Measurements from ENCODE around the gene GMIP. TPM values are rescaled to one million over a fixed set of nuclear protein-coding genes. Genes with fewer than 3 reads are reported as not detected.
A peak's percentile ranks its signal among the peaks of the same experiment; 100 is the strongest.

GMIP gene
- total RNA-seq, 2 donors from 2014 or later: 3.6 to 20.1 TPM

DNA sequence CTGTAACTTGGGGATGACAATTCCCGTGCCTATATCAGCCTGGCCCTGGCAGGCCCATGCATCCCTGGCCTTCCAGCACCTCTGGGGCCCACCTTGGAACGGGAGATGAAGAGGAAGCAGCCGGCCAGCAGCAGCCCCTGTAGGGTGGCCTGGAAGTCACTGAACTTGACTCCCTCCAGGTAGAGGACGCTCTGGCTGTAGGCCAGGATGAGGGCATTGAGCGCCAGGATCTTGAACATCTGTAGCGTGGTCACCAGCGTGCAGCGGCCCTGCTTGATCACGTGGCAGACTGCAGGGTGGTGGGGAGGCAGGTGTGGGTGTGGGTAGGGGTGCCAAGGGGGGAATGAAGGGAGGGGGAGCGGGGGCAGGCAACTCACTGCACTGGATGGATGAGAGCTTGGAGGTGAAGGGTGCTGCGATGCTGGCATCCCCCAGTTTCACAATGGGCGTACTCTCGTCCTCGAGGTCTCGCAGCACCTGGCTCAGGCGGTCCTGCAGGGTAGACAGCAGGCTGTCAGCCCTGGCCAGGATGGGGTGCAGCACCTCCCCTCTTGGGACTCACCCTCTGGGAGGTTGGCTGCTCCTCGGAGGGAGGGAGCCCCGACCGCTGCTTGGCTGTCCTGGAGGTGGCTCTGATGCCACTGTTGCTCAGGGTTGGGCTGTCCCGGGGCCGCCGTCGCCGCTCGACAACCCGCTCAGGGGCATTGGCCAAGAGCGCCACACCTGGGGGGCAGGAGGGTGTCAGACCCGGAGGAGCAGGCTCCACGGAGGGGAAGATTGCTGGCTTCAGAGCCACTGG is 3.8 kb upstream of the GMIP start:
- no peak for DNase-seq
- peaks cover 11 to 34% of the 10 kb centered on the region in 2 donors for H3K36me3 ChIP-seq (replicated peaks in 1 of 2; ENCODE audit: insufficient read depth in 1 of 2, low read depth in 2 of 2)

GRCh38 chr19:19645233-19645870 is 1.9 kb upstream of the GMIP start:
- H3K27ac ChIP-seq: no peak overlapping the region
- intact Hi-C loops (cut with DNase I): loop anchor here (5.0 kb wide), 1 partner anchor 118 kb away; the partner anchor contains the start of gene YJEFN3
- peaks cover 11 to 26% of the 10 kb centered on the region in 2 donors for H3K36me3 ChIP-seq (replicated peaks in 1 of 2; ENCODE audit: insufficient read depth in 1 of 2, low read depth in 2 of 2)
- H3K4me1 ChIP-seq: peaks cover 14% of the 10 kb centered on the region
- DNase-seq: no peak
- WGBS, 2 donors: 92% methylated on average over 11 of the region's 17 CpGs; no CpG with 5 or more reads in 1 of the 2 donors
- no peak for ATAC-seq
- no peaks in the 10 kb centered on the region for H3K9me3 ChIP-seq
- no peak overlapping the region for H3K4me3 ChIP-seq
- no peaks in the 10 kb centered on the region for H3K27me3 ChIP-seq
- TF ChIP-seq CTCF (IDR thresholded peaks at IDR 0.05) (no peak), POLR2A (IDR thresholded peaks at IDR 0.05) (no peak)

More for the DNA sequence above, 3.8 kb upstream of the GMIP start:
- WGBS, 2 donors: 90 to 93% methylated on average over 5 to 25 of the region's 29 CpGs
- no peak overlapping the region for H3K27ac ChIP-seq
- no peak for ATAC-seq
- intact Hi-C loops (cut with DNase I): loop anchor here (5.0 kb wide), 1 partner anchor 120 kb away; the partner anchor contains the start of gene YJEFN3
- H3K9me3 ChIP-seq: no peaks in the 10 kb centered on the region
- peaks cover 14% of the 10 kb centered on the region for H3K4me1 ChIP-seq
- TF ChIP-seq POLR2A (IDR thresholded peaks at IDR 0.05) (no peak), CTCF (IDR thresholded peaks at IDR 0.05) (no peak)
- no peak overlapping the region for H3K4me3 ChIP-seq
- no peaks in the 10 kb centered on the region for H3K27me3 ChIP-seq

DNA sequence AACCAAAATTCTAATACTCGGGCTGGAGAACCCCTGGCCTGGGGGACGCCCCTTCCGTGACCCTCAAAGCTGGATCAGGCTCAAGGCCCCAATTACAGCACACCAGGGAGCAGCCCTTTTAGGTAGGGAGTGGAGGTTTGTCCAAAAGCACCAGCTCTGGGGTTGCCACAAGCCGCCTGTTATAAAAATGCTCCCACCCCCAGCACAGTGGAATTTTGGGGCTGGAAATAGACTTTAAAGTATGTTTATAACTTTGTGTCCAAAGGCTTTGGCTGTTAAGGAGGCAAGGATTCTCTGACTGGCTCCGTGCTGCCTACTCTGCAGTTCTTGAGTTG is 564 bp upstream of the GMIP start:
- DNase-seq: no peak
- 23 to 24% methylated on average over 3 to 5 of the region's 5 CpGs for WGBS, 2 donors
- H3K4me3 ChIP-seq: no peak overlapping the region
- H3K27ac ChIP-seq: peak overlapping the region in 1 of 4 donors; percentile 73
- no peaks in the 10 kb centered on the region for H3K9me3 ChIP-seq
- no peaks in the 10 kb centered on the region for H3K27me3 ChIP-seq
- H3K4me1 ChIP-seq: peaks cover 14% of the 10 kb centered on the region
- TF ChIP-seq POLR2A (IDR thresholded peaks at IDR 0.05): no peak
- peak in 1 of 7 experiments; percentile 21 for TF ChIP-seq CTCF (IDR thresholded peaks at IDR 0.05)
- intact Hi-C loops (cut with DNase I): no loop called here
- no peak for ATAC-seq
- H3K36me3 ChIP-seq (replicated peaks in 1 of 2; ENCODE audit: insufficient read depth in 1 of 2, low read depth in 2 of 2): peaks cover 11 to 22% of the 10 kb centered on the region in 2 donors

- Histone ChIP-seq H3K36me3 (replicated peaks in 1 of 2; ENCODE audit: insufficient read depth in 1 of 2, low read depth in 2 of 2) (peaks cover 11 to 19% of the 10 kb centered on the region in 2 donors), H3K9me3 (no peaks in the 10 kb centered on the region), H3K27ac (peak overlapping the region in 1 of 4 donors; percentile 73), H3K4me3 (peak overlapping the region; percentile 30 to 75), H3K4me1 (peaks cover 14% of the 10 kb centered on the region), H3K27me3 (no peaks in the 10 kb centered on the region)
- no peak for TF ChIP-seq POLR2A (IDR thresholded peaks at IDR 0.05)
- TF ChIP-seq CTCF (IDR thresholded peaks at IDR 0.05): no peak
- DNase-seq (no peak), ATAC-seq (peak; percentile 3)
- intact Hi-C loops (cut with DNase I): no loop called here
- 22 to 26% methylated on average over 15 to 16 of the region's 16 CpGs for WGBS, 2 donors
These were observed 825 bp downstream of the GMIP start for GRCh38 chr19:19642506-19643157.
